ENCODE results near the gene L3MBTL3.

L3MBTL3 gene

GRCh38 chr6:130018292-130018743, at the start of gene L3MBTL3:
L3MBTL3 (plus strand) TSS chr6:130018581; CDS start chr6:130042700, 24,119 bp downstream.
- TF ChIP-seq ZFX (IDR thresholded peaks at IDR 0.05; ENCODE audit: borderline replicate concordance): no peak
- TF ChIP-seq, protein P1, sequence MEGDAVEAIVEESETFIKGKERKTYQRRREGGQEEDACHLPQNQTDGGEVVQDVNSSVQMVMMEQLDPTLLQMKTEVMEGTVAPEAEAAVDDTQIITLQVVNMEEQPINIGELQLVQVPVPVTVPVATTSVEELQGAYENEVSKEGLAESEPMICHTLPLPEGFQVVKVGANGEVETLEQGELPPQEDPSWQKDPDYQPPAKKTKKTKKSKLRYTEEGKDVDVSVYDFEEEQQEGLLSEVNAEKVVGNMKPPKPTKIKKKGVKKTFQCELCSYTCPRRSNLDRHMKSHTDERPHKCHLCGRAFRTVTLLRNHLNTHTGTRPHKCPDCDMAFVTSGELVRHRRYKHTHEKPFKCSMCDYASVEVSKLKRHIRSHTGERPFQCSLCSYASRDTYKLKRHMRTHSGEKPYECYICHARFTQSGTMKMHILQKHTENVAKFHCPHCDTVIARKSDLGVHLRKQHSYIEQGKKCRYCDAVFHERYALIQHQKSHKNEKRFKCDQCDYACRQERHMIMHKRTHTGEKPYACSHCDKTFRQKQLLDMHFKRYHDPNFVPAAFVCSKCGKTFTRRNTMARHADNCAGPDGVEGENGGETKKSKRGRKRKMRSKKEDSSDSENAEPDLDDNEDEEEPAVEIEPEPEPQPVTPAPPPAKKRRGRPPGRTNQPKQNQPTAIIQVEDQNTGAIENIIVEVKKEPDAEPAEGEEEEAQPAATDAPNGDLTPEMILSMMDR (IDR thresholded peaks at IDR 0.05): no peak
- H3K27ac ChIP-seq: no peak within 1 kb of the TSS

GRCh38 chr6:129969064-129969463, 49.3 kb upstream of the L3MBTL3 start:
- no peak overlapping the region for H3K27ac ChIP-seq
- TF ChIP-seq, protein P1 (IDR thresholded peaks at IDR 0.05): no peak
- TF ChIP-seq ZFX (IDR thresholded peaks at IDR 0.05; ENCODE audit: borderline replicate concordance): no peak

- no peak overlapping the region for H3K27ac ChIP-seq
- TF ChIP-seq, protein P1 (IDR thresholded peaks at IDR 0.05): no peak
- no peak for TF ChIP-seq ZFX (IDR thresholded peaks at IDR 0.05; ENCODE audit: borderline replicate concordance)
Measured at GRCh38 chr6:129976110-129976509, 42.3 kb upstream of the L3MBTL3 start.

- TF ChIP-seq ZFX (IDR thresholded peaks at IDR 0.05; ENCODE audit: borderline replicate concordance): no peak
- TF ChIP-seq, protein P1 (IDR thresholded peaks at IDR 0.05): no peak
- no peak overlapping the region for H3K27ac ChIP-seq
Measured at GRCh38 chr6:129978148-129978916, 40.0 kb upstream of the L3MBTL3 start.

GRCh38 chr6:129980821-129981220, 37.6 kb upstream of the L3MBTL3 start:
- H3K27ac ChIP-seq: no peak overlapping the region
- no peak for TF ChIP-seq ZFX (IDR thresholded peaks at IDR 0.05; ENCODE audit: borderline replicate concordance)
- TF ChIP-seq, protein P1 (IDR thresholded peaks at IDR 0.05): no peak

DNA sequence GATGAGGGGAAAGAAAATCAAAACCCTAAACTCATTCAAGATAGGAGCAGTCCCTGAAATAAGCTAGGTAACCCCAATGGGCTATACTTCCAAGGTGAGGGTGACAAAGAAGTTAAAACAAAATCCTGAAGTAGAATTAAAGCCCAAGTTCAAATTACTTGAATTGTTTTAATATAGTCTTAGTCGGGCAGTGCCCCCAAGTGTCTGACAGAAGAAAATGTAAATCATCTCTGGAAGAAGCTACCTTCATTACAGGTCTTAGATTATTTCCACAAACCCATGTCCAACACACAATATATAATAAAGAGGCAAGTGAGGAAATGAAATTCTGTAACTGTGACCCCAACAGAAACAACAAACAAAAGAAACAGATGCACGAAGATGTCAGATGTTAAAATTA, 36.8 kb upstream of the L3MBTL3 start:
- no peak overlapping the region for H3K27ac ChIP-seq
- TF ChIP-seq ZFX (IDR thresholded peaks at IDR 0.05; ENCODE audit: borderline replicate concordance): no peak
- TF ChIP-seq, protein P1 (IDR thresholded peaks at IDR 0.05): peak; percentile 50

DNA sequence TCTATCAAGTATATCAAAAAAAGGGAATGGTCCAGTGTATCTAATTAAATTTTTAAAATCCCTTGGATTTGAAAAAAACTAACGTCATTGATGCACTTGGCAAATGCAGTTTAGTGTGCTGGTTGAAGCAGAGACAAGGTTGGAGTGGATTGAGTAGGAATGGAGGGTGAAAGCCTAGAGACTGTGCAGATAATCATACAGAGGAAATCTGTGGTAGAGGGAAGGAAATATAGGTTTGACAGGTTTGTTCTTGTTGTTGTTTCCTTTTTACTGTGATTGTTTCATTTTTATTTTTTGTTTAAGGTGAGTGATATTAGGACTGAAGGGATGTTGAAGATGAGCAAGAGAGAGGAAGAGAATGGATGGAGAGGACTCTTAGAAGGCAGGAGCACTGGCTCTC, 29.0 kb upstream of the L3MBTL3 start:
- no peak for TF ChIP-seq ZFX (IDR thresholded peaks at IDR 0.05; ENCODE audit: borderline replicate concordance)
- TF ChIP-seq, protein P1 (IDR thresholded peaks at IDR 0.05): no peak
- H3K27ac ChIP-seq: no peak overlapping the region

Measured in 22Rv1 (cell line).